Retinal pigment epithelial cell (primary cell): Measurements from ENCODE around the gene PPFIA2.

Source experiments
- DNase-seq: peaks from one replicate; pipeline ENCODE4 v3.0.0-alpha.2; 2010; ENCODE audit warnings: low read depth
- H3K4me3 ChIP-seq: 2 replicates; pipeline ENCODE4 v1.5.1; 2011; ENCODE audit warnings: mild to moderate bottlenecking, low read length, control low read depth, moderate library complexity
- TF ChIP-seq, protein P1 (sequence below): conservative IDR thresholded peaks from 2 replicates; pipeline ENCODE4 v1.5.1; 2011; ENCODE audit warnings: low read depth, low read length, control low read depth, inconsistent platforms

Gene PPFIA2

GRCh38 chr12:81778719-81779118 is 19.6 kb upstream of the PPFIA2 start:
- no peak for DNase-seq
- TF ChIP-seq, protein P1, sequence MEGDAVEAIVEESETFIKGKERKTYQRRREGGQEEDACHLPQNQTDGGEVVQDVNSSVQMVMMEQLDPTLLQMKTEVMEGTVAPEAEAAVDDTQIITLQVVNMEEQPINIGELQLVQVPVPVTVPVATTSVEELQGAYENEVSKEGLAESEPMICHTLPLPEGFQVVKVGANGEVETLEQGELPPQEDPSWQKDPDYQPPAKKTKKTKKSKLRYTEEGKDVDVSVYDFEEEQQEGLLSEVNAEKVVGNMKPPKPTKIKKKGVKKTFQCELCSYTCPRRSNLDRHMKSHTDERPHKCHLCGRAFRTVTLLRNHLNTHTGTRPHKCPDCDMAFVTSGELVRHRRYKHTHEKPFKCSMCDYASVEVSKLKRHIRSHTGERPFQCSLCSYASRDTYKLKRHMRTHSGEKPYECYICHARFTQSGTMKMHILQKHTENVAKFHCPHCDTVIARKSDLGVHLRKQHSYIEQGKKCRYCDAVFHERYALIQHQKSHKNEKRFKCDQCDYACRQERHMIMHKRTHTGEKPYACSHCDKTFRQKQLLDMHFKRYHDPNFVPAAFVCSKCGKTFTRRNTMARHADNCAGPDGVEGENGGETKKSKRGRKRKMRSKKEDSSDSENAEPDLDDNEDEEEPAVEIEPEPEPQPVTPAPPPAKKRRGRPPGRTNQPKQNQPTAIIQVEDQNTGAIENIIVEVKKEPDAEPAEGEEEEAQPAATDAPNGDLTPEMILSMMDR = no peak
- H3K4me3 ChIP-seq = no peak overlapping the region

- peak overlapping the region; percentile 63 for H3K4me3 ChIP-seq
- TF ChIP-seq, protein P1 = no peak
- no peak for DNase-seq
These were observed 545 bp downstream of the PPFIA2 start for GRCh38 chr12:81758421-81759189.

DNA sequence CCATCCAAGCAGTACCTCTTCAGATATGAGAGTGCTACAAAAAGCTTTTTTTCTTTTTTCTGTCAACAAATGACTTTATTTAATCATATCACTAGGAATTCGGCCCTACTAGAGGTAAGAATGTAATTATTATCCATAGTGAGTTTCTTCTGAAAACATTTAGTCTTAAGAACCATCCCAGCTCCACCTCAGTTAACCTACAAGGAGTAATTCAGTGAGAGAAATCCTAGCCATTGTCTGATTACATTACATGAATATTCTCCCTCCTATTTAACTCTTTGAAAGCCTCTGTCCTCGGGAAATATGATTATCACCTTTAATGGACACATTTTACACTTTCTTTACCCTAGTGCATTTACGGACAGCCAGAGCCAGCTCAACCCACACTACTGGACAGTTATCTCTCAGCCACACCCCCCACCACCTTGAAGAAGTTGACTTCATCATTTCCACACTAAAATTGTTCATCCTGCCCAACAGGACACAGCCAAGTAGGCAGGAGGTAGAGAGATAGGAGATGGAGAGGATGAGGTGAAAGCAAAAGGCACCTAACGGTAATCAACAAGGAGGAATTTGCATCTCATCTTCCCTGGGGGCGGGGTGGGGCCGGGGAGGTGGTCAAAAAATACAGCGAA is 1.3 kb downstream of the PPFIA2 start:
- DNase-seq = no peak
- peak overlapping the region; percentile 63 for H3K4me3 ChIP-seq
- TF ChIP-seq, protein P1 = no peak

GRCh38 chr12:81729781-81730180 is 29.4 kb downstream of the PPFIA2 start:
- DNase-seq = peak; percentile 3
- TF ChIP-seq, protein P1 = no peak
- H3K4me3 ChIP-seq = no peak overlapping the region

DNA sequence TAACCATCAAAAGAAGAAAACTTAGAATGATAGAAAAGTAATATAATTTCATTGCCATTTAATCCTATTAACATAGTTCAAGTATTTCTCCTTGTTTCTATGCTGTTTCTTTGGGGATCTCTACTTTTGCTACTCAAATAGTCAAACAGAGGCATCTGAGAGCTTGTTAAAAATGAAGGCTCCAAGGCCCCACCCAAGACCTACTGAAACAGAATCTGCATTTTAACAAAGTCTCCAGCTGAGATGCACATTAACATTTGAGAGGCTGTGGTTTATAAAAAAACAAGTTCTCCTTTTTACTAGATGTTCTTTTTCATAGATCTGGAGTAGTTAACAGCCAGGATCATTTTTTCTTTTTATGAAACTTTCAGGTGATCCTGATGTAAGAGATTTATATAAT is 31.8 kb downstream of the PPFIA2 start:
- TF ChIP-seq, protein P1 = no peak
- DNase-seq = no peak

GRCh38 chr12:81726634-81727033 is 32.5 kb downstream of the PPFIA2 start:
- H3K4me3 ChIP-seq = no peak overlapping the region
- no peak for DNase-seq
- TF ChIP-seq, protein P1 = no peak

More for the DNA sequence above, 31.8 kb downstream of the PPFIA2 start:
- H3K4me3 ChIP-seq = no peak overlapping the region

GRCh38 chr12:81723361-81723760 is 35.8 kb downstream of the PPFIA2 start:
- no peak overlapping the region for H3K4me3 ChIP-seq
- DNase-seq = no peak
- TF ChIP-seq, protein P1 = no peak
